ENCODE measurements around the gene CRADD.
"Not testable (repeated sequence)": the region's sequence is repeated elsewhere in the genome, so short reads cannot be mapped to it uniquely, and the experiment has no call there.

CRADD gene

DNA sequence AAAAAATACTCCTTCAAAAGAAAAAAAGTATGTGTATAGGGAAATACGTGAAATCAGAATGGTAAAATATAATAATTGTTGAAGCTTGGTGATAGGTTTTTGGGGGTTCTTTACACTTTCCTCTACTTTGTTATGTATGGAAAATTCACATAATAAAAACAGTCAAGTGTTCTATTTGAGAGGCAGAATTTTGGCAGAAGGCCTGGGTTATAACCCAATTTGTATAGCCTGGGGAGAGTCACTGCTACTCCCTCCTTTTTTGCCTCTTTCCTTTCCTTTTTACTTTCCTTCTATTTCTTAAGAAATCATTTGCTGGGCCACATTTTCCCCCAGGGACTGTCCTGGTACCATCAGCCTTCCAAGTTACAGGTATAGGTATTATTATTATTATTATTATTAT, 105.7 kb downstream of the CRADD start:
- DNase-seq (ENCODE audit: low read depth, low spot score), result no peak

- DNase-seq (ENCODE audit: low read depth, low spot score), result no peak
Measured at GRCh38 chr12:93783832-93784231, 106.7 kb downstream of the CRADD start.

DNA sequence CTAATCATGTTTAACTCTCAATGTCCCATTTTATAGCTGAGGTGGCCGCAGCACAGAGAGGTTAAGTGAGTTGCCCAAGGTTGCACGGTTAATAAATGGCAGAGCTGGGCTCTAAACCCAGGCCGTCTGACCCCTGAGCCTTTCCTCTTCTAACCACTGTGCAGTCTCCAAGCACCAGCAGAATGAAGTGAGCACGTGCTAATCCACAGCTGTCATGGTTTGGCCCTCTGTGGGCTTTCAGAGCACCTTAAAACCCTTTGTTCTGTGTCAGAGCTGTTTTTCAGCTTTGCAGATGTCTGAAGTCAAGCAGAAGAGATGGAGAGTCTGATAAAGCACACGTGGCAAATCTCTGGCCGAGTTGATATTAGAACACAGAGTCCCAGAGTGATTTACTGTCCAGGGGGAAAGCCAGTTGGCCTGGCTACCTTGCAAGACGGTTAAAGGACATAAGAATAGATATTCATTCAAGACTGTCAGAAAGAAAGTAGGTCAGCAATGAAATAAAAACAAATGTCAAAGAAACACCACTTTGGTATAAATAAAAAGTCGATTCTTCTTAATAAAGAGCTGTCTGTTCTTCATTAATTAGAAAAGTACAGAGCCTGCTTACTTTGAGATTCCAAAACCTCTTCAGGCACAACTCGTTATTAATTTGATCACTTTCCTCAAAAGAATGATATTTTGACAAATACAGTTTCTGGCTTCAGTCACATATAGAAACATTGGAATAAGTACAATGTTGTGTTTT, 107.3 kb downstream of the CRADD start:
- no peak for DNase-seq (ENCODE audit: low read depth, low spot score)

DNA sequence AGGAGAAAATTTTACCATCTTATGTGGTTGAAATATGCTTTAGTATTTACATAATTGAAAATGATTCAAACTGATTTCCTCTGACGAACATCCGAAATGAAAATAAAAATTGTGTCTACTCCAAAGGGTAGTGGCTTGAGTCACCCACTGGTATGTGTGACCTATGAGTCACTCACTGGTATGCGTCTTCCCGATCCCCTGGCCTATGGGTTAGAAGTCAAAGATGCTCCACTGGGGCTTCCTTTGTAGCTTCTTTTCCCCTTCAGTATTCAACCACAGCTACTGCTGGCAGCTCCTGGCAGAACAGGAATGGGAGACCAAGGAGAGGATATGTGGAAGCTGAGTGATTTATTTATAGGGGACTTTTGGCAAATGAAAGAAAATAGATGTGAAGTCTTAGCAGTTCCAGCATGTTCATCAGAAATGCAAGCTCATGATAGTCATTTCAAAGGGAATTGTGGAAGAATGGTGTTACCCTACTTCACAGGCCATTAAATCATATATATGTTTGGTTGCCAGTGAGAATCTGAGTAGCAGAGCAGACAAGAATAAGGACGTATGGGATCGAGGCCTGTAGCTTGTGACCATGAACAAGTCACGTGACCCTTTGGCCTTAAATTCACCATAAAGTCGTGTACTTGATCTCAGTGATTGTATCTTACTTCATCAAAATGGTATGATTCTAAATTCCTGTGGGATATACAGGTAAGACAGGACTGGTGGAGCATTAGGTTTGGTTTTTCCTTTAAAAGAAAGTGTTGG, 108.3 kb downstream of the CRADD start:
- DNase-seq (ENCODE audit: low read depth, low spot score), result no peak

GRCh38 chr12:93786656-93787397, 109.7 kb downstream of the CRADD start:
- DNase-seq (ENCODE audit: low read depth, low spot score), result no peak

DNA sequence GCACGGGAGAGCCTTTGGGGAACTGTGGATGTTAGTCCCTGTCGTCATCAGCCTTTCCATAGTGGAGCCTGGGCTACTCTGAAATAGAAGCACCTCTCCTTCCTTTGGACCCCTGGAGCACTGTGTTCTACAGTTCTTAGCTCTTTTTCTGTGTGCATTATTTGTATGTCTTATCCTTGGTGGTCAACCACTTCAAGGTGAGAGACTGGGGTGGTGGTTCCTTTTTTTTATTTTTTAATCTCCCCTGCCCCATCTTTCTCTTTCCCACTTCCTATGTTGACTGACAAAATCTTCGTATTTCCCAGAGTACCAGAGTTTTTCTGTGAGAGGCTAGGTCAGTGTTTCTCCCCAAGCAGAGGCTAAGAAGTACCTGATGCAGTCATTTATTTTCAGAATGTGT, 111.7 kb downstream of the CRADD start:
- DNase-seq (ENCODE audit: low read depth, low spot score), result no peak

DNA sequence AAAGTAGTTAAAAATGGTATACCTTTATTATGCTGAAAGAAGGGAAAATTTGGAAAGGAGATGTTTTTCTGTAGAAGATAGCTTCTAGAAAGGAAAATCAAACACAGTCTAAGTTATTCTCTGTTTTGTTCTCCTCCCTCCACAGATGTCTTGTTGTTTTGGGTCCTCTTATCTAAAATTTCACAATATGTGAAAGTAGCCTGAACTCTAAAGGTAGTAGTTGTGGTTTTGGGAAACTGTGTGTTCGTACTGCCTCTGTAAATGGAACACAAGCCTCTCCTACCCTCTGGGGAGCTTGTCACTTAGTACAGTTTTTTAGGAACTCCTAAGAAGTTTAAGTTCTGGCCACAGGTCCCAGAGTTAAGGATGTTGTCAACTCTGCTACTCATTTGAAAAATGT, 112.6 kb downstream of the CRADD start:
- no peak for DNase-seq (ENCODE audit: low read depth, low spot score)

GRCh38 chr12:93790472-93791152, 113.4 kb downstream of the CRADD start:
- no peak for DNase-seq (ENCODE audit: low read depth, low spot score)

GRCh38 chr12:93793007-93793406, 115.8 kb downstream of the CRADD start:
- no peak for DNase-seq (ENCODE audit: low read depth, low spot score)

GRCh38 chr12:93793983-93794382, 116.8 kb downstream of the CRADD start:
- DNase-seq (ENCODE audit: low read depth, low spot score), result no peak

DNA sequence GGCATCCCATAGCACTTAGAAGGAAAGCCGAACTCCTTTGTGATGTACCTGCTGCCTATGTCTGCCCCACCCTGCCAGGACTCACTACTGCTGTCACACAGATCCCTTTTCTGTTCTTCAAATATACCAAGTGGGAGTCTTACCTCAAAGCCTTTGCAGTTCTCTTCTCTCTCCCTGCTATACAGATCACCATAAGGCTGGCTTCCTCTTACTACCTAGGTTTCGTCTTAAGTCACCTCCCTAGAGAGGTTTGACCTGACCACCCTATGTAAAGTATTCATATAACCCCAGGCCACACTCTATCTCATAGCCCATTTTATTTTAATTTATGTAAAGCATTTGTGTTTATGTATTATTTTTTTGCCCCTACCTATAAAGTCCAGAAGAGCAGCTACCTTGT, 117.6 kb downstream of the CRADD start:
- no peak for DNase-seq (ENCODE audit: low read depth, low spot score)

GRCh38 chr12:93795352-93795751, 118.2 kb downstream of the CRADD start:
- DNase-seq (ENCODE audit: low read depth, low spot score), result no peak

GRCh38 chr12:93796729-93797128, 119.6 kb downstream of the CRADD start:
- no peak for DNase-seq (ENCODE audit: low read depth, low spot score)

DNA sequence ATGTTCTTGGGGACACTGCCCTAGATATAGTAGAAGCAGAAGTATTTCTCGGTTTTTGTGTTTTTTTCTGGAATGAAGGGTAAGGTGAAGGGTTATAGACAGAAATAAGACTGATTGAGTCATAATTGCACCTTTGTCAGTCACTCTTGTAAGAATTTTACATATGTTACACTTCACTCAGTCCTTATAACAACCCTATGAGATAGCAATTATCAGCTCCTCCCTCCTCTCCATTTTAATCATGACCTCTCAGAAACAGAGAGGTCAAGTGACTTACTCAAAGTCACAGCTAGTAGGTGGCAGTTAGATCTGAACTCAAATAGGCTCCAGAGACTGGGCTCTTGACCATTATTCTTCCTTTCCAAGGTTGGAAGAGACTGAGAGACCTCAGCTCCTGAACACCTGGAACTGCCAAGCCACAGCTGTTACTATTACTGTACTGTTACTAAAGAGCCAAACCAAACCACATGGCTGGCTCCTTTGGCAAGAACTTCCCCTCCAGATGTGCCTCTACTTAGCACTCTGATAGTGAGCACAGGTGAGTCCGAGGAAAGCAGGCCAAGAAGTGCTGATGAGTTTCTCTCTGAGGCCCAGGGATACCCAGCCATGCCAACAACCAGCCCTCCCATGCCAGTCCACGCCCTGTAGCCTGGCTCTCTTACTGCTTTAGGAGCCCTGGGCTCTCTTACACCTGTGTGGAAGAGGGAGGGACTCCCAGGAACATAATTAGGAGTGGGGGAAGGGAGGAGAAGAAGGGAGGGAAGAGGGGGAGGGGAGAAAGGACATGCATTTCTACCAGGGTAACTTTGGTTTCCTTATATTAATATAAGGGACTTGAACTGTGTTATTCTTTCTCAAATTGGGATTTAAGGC, 121.3 kb downstream of the CRADD start:
- no peak for DNase-seq (ENCODE audit: low read depth, low spot score)

DNA sequence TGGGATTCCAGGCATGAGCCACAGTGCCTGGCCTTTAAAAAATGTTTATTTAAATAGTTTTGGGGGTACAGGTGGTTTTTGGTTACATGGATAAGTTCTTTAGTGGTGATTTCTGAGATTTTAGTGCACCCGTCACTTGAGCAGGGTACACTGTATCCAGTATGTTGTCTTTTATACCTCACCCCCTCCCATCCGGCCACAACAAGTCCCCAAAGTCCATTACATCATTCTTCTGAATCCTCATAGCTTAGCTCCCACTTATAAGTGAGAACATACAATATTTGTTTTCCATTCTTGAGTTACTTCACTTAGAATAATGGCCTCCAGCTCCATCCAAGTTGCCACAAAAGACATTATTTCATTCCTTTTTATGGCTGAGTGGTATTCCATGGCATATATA, 124.5 kb downstream of the CRADD start:
- DNase-seq (ENCODE audit: low read depth, low spot score), result not testable (repeated sequence)

DNA sequence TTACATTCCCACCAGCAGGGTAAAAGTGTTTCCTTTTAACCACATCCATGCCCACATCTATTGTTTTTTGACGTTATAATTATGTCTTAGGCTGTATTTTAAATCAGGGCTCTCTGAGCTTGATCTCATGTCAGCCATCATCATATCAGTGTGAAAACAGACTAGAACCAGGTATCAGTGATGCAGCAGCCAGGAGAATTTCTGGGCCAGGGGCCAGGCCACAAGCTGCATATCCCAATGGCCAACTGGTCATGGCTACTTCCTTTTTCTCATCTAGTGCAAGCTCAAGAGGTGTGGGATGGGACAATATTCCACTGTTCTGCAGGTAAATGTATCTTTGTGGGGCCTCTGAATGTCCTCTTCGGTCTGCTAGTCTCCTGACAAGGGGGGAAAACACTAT, 125.1 kb downstream of the CRADD start:
- no peak for DNase-seq (ENCODE audit: low read depth, low spot score)

- DNase-seq (ENCODE audit: low read depth, low spot score), result no peak
Measured at GRCh38 chr12:93802698-93803423, 125.7 kb downstream of the CRADD start.

- DNase-seq (ENCODE audit: low read depth, low spot score), result no peak
Measured at GRCh38 chr12:93803424-93803807, 126.2 kb downstream of the CRADD start.

GRCh38 chr12:93804392-93805179, 127.4 kb downstream of the CRADD start:
- DNase-seq (ENCODE audit: low read depth, low spot score), result no peak
